HCT116 (cell line): ENCODE measurements around the gene UBXN11. TPM values are rescaled to one million over a fixed set of nuclear protein-coding genes. Genes with fewer than 3 reads are reported as not detected.

Source experiments
- ATAC-seq: fragments of 200-7000 bp; cut with Tn5 transposase; 2 replicates; pipeline ENCODE4 v1.9.1; 2020; ENCODE audit warnings: mild to moderate bottlenecking, moderate library complexity
- BruUV-seq: library from RNA; stranded (reverse); fragments of 400-500 nt; replicated peaks from 2 replicates; lab custom pipeline; 2021; lab: Mats Ljungman, UMichigan
- CTCF ChIA-PET: fragments of 300-600 bp; sonication (Branson Sonifier 250); formaldehyde crosslinking; loops from one replicate; lab custom pipeline; 2021; ENCODE audit warnings: antibody characterized with exemption; lab: Charles Lee
- POLR2A ChIA-PET: fragments of 300-600, 350-600 bp; sonication (Branson Sonifier 250); formaldehyde crosslinking; loops from one replicate; lab custom pipeline; 2021; ENCODE audit warnings: antibody characterized with exemption; lab: Charles Lee
- RAD21 ChIA-PET, 2 experiments: fragments of 300-600 bp; sonication (Branson Sonifier 250); formaldehyde crosslinking; loops; one replicate each; lab custom pipeline; 2023; ENCODE audit warnings: low total read pairs in 2 of 2; ENCODE audit not compliant: uncharacterized antibody in 2 of 2, unreplicated experiment in 2 of 2, low non-redundant PET in 1 of 2; lab: Charles Lee
- DNase-seq: peaks from one replicate; pipeline ENCODE4 v3.0.0-alpha.2; 2010; ENCODE audit warnings: low read depth, low spot score
- H2AFZ ChIP-seq: fragments of 200-600 bp; shearing (Covaris generic), sonication (generic); 2 replicates; pipeline ENCODE4 v1.6.1; 2017; ENCODE audit warnings: low read depth, mixed run types, mixed read lengths, antibody characterized with exemption, low read length; ENCODE audit not compliant: poor library complexity, severe bottlenecking
- H3K27ac ChIP-seq: 2 replicates; pipeline ENCODE4 v1.5.1; 2012; ENCODE audit warnings: low read depth, low read length
- H3K27me3 ChIP-seq: fragments of 200-600 bp; sonication (generic); 2 replicates; pipeline ENCODE4 v1.6.1; 2016; ENCODE audit warnings: mixed run types, low read length, mixed read lengths; ENCODE audit not compliant: insufficient read depth
- H3K36me3 ChIP-seq, 2 experiments: fragments of 200-500 bp in 1 of 2; fragments of 200-600 bp in 1 of 2; sonication (Bioruptor generic) in 1 of 2; sonication (generic) in 1 of 2; 2 replicates each; pipeline versions ENCODE4 v1.5.1 to v1.6.1; 2014 to 2016; ENCODE audit warnings: low read length in 2 of 2, inconsistent platforms in 1 of 2, mixed read lengths in 1 of 2, mixed run types in 1 of 2; ENCODE audit not compliant: insufficient read depth in 2 of 2, control insufficient read depth in 1 of 2
- H3K4me1 ChIP-seq, 2 experiments: fragments of 200-600 bp in 1 of 2; sonication (generic) in 1 of 2; 2 replicates each; pipeline versions ENCODE4 v1.5.1 to v1.6.1; 2012 to 2017; ENCODE audit warnings: low read length in 2 of 2, inconsistent platforms in 1 of 2, mild to moderate bottlenecking in 1 of 2, mixed read lengths in 1 of 2, mixed run types in 1 of 2, moderate library complexity in 1 of 2; ENCODE audit not compliant: insufficient read depth in 2 of 2, control insufficient read depth in 1 of 2
- H3K4me2 ChIP-seq: fragments of 200-600 bp; sonication (generic); 2 replicates; pipeline ENCODE4 v1.6.1; 2017; ENCODE audit warnings: mixed run types, low read length, mixed read lengths
- H3K4me3 ChIP-seq, 2 experiments: fragments of 200-600 bp in 1 of 2; sonication (generic) in 1 of 2; replicated peaks in 1 of 2; 2 replicates each; pipeline ENCODE4 v1.5.1; 2011 to 2016; ENCODE audit warnings: low read length in 2 of 2, control low read depth in 1 of 2, low read depth in 1 of 2, mild to moderate bottlenecking in 1 of 2, mixed read lengths in 1 of 2, mixed run types in 1 of 2
- H3K79me2 ChIP-seq: fragments of 200-600 bp; sonication (generic); 2 replicates; pipeline ENCODE4 v1.6.1; 2017; ENCODE audit warnings: mild to moderate bottlenecking, mixed run types, low read length, moderate library complexity, mixed read lengths; ENCODE audit not compliant: insufficient read depth
- H3K9ac ChIP-seq: fragments of 200-600 bp; sonication (generic); 2 replicates; pipeline ENCODE4 v1.6.1; 2016; ENCODE audit warnings: low read length, mixed read lengths
- H3K9me2 ChIP-seq: fragments of 200-600 bp; sonication (generic), shearing (Covaris generic); 2 replicates; pipeline ENCODE4 v1.6.1; 2017; ENCODE audit warnings: mixed run types, mild to moderate bottlenecking, moderate library complexity; ENCODE audit not compliant: insufficient read depth
- H3K9me3 ChIP-seq, 2 experiments: fragments of 200-500 bp in 1 of 2; fragments of 200-600 bp in 1 of 2; sonication (Bioruptor generic) in 1 of 2; sonication (generic) in 1 of 2; 2 replicates each; pipeline ENCODE4 v1.6.1; 2014 to 2017; ENCODE audit warnings: low read length in 2 of 2, mixed read lengths in 2 of 2, inconsistent platforms in 1 of 2, low read depth in 1 of 2, mild to moderate bottlenecking in 1 of 2, mixed run types in 1 of 2, moderate library complexity in 1 of 2; ENCODE audit not compliant: control insufficient read depth in 1 of 2, insufficient read depth in 1 of 2
- H4K20me1 ChIP-seq: fragments of 200-600 bp; sonication (generic), shearing (Covaris generic); 2 replicates; pipeline ENCODE4 v1.6.1; 2017; ENCODE audit warnings: mixed run types, mild to moderate bottlenecking, moderate library complexity; ENCODE audit not compliant: insufficient read depth
- CEBPB ChIP-seq: IDR thresholded peaks from 2 replicates; pipeline ENCODE4 v1.6.1; 2012; ENCODE audit warnings: low read depth
- EGR1 ChIP-seq: IDR thresholded peaks from 2 replicates; pipeline ENCODE4 v1.6.1; 2012; ENCODE audit warnings: low read depth
- ELF1 ChIP-seq: IDR thresholded peaks from 2 replicates; pipeline ENCODE4 v1.6.1; 2012; ENCODE audit warnings: low read depth, borderline replicate concordance
- EZH2 ChIP-seq: fragments of 200-600 bp; sonication (generic); IDR thresholded peaks from 2 replicates; pipeline ENCODE4 v1.6.1; 2017; ENCODE audit warnings: antibody characterized with exemption, mixed run types
- FOSL1 ChIP-seq: IDR thresholded peaks from 2 replicates; pipeline ENCODE4 v1.6.1; 2012; ENCODE audit warnings: low read depth
- POLR2A ChIP-seq: IDR thresholded peaks from 2 replicates; pipeline ENCODE4 v1.7.0; 2011; ENCODE audit warnings: borderline replicate concordance; ENCODE audit not compliant: insufficient read depth, insufficient read length; ENCODE audit errors: extremely low read depth
- POLR2AphosphoS5 ChIP-seq: IDR thresholded peaks from 2 replicates; pipeline ENCODE4 v1.6.1; 2011; ENCODE audit warnings: mild to moderate bottlenecking, low read depth, low read length, moderate library complexity
- RAD21 ChIP-seq: IDR thresholded peaks from 2 replicates; pipeline ENCODE4 v1.6.1; 2012; ENCODE audit warnings: low read depth, mild to moderate bottlenecking
- SIN3A ChIP-seq: IDR thresholded peaks from 2 replicates; pipeline ENCODE4 v1.6.1; 2012; ENCODE audit warnings: low read depth
- SRF ChIP-seq: IDR thresholded peaks from 2 replicates; pipeline ENCODE4 v1.6.1; 2012; ENCODE audit warnings: low read depth
- YY1 ChIP-seq: IDR thresholded peaks from 2 replicates; pipeline ENCODE4 v1.6.1; 2011; ENCODE audit warnings: low read length, low read depth, moderate library complexity, mild to moderate bottlenecking; ENCODE audit not compliant: insufficient replicate concordance; ENCODE audit errors: extremely low read depth
- ZFX ChIP-seq: fragments of 450-650 bp; IDR thresholded peaks from 2 replicates; pipeline ENCODE4 v1.6.1; 2017
- ZNF274 ChIP-seq: fragments of 200-500 bp; sonication (Bioruptor generic); IDR thresholded peaks from 2 replicates; pipeline ENCODE4 v1.6.1; 2014; ENCODE audit warnings: mild to moderate bottlenecking, low read depth, low read length, inconsistent platforms
- intact Hi-C: fragments of 100-400 bp; cut with micrococcal nuclease; formaldehyde crosslinking; loops from 2 replicates; pipeline ENCODE4 v1.10.0; 2022
- total RNA-seq: library from RNA; stranded (reverse); gene quantifications from one replicate; pipeline ENCODE4 v1.2.1, GENCODE V29; 2021; ENCODE audit not compliant: unreplicated experiment
- TF ChIP-seq, protein P1 (sequence below): IDR thresholded peaks from 2 replicates; pipeline ENCODE4 v1.6.1; 2012; ENCODE audit warnings: low read depth
- TF ChIP-seq, protein P2 (sequence below): IDR thresholded peaks from 2 replicates; pipeline ENCODE4 v1.6.1; 2011; ENCODE audit warnings: mild to moderate bottlenecking, low read length, moderate library complexity; ENCODE audit not compliant: insufficient replicate concordance; ENCODE audit errors: extremely low read depth
- TF ChIP-seq, protein P3 (sequence below), 3 experiments: fragments of 200-600 bp in 1 of 3; sonication (generic) in 1 of 3; IDR thresholded peaks in 2 of 3; conservative IDR thresholded peaks in 1 of 3; 2 replicates each; pipeline ENCODE4 v1.5.1; 2012 to 2017; ENCODE audit warnings: low read depth in 2 of 3, low read length in 2 of 3, antibody characterized with exemption in 1 of 3, borderline replicate concordance in 1 of 3, control low read depth in 1 of 3, mild to moderate bottlenecking in 1 of 3, mixed read lengths in 1 of 3, mixed run types in 1 of 3, moderate library complexity in 1 of 3; ENCODE audit not compliant: insufficient read depth in 1 of 3
- TF ChIP-seq, protein P4 (sequence below): IDR thresholded peaks from 2 replicates; pipeline ENCODE4 v1.6.1; 2012

Gene UBXN11
- total RNA-seq, 1 experiment from 2014 or later, result 19.3 TPM

DNA sequence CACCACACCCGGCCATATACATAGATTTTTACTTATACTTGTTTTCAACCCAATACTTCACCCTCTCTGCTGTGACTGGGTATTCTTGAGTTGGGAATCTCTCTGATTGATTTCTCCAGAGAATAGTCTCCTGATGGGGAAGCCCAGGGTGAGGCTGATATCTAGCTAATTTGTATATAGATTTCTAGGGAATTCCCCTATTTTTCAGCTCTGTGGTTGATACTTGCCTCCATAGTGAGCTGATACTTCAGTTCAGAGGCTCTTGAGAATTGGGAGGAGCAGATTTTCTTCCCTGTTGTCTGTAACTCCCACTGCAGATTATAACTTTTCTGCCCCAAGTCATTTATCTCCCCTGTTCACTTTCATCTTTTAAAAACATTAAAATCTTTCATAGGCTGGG is 41.0 kb downstream of the UBXN11 start:
- no TSS peak for BruUV-seq
- Histone ChIP-seq H3K27ac (no peak overlapping the region), H3K9ac (no peak overlapping the region)

More for the DNA sequence above, 41.0 kb downstream of the UBXN11 start:
- Histone ChIP-seq H3K4me3 (no peak overlapping the region), H3K4me1 (no peaks in the 10 kb centered on the region), H3K79me2 (no peaks in the 10 kb centered on the region), H3K9me3 (0 out of 4 replicates have a peak, but pooled peaks cover 6 to 7% of the 10 kb centered on the region in 2 experiments), H2AFZ (no peak overlapping the region), H3K27me3 (no peaks in the 10 kb centered on the region), H3K36me3 (peaks cover 36 to 62% of the 10 kb centered on the region in 2 experiments), H4K20me1 (no peaks in the 10 kb centered on the region), H3K9me2 (no peaks in the 10 kb centered on the region), H3K4me2 (no peak overlapping the region)
- intact Hi-C loops, result no loop called here
- ChIA-PET RAD21 (no interaction called here), CTCF (interaction anchor here (1.7 to 2.3 kb wide), 2 partner anchors 10 to 32 kb away, joined by 5 to 6 read pairs; partner anchors contain the start of gene CEP85), POLR2A (no interaction called here)
- ATAC-seq, result no peak
- no peak for DNase-seq
- TF ChIP-seq EZH2 (no peak), SIN3A (no peak), EGR1 (no peak), POLR2A (no peak), SRF (no peak), RAD21 (no peak), ZFX (no peak), YY1 (no peak), FOSL1 (no peak), CEBPB (no peak), POLR2AphosphoS5 (no peak), ZNF274 (no peak), ELF1 (no peak)
- TF ChIP-seq, protein P1, sequence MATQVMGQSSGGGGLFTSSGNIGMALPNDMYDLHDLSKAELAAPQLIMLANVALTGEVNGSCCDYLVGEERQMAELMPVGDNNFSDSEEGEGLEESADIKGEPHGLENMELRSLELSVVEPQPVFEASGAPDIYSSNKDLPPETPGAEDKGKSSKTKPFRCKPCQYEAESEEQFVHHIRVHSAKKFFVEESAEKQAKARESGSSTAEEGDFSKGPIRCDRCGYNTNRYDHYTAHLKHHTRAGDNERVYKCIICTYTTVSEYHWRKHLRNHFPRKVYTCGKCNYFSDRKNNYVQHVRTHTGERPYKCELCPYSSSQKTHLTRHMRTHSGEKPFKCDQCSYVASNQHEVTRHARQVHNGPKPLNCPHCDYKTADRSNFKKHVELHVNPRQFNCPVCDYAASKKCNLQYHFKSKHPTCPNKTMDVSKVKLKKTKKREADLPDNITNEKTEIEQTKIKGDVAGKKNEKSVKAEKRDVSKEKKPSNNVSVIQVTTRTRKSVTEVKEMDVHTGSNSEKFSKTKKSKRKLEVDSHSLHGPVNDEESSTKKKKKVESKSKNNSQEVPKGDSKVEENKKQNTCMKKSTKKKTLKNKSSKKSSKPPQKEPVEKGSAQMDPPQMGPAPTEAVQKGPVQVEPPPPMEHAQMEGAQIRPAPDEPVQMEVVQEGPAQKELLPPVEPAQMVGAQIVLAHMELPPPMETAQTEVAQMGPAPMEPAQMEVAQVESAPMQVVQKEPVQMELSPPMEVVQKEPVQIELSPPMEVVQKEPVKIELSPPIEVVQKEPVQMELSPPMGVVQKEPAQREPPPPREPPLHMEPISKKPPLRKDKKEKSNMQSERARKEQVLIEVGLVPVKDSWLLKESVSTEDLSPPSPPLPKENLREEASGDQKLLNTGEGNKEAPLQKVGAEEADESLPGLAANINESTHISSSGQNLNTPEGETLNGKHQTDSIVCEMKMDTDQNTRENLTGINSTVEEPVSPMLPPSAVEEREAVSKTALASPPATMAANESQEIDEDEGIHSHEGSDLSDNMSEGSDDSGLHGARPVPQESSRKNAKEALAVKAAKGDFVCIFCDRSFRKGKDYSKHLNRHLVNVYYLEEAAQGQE, result no peak
- TF ChIP-seq, protein P2, sequence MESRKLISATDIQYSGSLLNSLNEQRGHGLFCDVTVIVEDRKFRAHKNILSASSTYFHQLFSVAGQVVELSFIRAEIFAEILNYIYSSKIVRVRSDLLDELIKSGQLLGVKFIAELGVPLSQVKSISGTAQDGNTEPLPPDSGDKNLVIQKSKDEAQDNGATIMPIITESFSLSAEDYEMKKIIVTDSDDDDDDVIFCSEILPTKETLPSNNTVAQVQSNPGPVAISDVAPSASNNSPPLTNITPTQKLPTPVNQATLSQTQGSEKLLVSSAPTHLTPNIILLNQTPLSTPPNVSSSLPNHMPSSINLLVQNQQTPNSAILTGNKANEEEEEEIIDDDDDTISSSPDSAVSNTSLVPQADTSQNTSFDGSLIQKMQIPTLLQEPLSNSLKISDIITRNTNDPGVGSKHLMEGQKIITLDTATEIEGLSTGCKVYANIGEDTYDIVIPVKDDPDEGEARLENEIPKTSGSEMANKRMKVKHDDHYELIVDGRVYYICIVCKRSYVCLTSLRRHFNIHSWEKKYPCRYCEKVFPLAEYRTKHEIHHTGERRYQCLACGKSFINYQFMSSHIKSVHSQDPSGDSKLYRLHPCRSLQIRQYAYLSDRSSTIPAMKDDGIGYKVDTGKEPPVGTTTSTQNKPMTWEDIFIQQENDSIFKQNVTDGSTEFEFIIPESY, result no peak
- TF ChIP-seq, protein P3, sequence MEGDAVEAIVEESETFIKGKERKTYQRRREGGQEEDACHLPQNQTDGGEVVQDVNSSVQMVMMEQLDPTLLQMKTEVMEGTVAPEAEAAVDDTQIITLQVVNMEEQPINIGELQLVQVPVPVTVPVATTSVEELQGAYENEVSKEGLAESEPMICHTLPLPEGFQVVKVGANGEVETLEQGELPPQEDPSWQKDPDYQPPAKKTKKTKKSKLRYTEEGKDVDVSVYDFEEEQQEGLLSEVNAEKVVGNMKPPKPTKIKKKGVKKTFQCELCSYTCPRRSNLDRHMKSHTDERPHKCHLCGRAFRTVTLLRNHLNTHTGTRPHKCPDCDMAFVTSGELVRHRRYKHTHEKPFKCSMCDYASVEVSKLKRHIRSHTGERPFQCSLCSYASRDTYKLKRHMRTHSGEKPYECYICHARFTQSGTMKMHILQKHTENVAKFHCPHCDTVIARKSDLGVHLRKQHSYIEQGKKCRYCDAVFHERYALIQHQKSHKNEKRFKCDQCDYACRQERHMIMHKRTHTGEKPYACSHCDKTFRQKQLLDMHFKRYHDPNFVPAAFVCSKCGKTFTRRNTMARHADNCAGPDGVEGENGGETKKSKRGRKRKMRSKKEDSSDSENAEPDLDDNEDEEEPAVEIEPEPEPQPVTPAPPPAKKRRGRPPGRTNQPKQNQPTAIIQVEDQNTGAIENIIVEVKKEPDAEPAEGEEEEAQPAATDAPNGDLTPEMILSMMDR (IDR thresholded peaks at IDR 0.05 in 2 of 3, conservative IDR thresholded peaks at IDR 0.05 in 1 of 3; ENCODE audit: borderline replicate concordance in 1 of 3, insufficient read depth in 1 of 3, low read depth in 2 of 3, low read length in 2 of 3), result no peak
- TF ChIP-seq, protein P4, sequence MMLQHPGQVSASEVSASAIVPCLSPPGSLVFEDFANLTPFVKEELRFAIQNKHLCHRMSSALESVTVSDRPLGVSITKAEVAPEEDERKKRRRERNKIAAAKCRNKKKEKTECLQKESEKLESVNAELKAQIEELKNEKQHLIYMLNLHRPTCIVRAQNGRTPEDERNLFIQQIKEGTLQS, result no peak
